OCI-LY3 (cell line): ENCODE measurements around the gene EXOC4.

Experiments used
- EZH2phosphoT487 ChIP-seq: fragments of 200-600 bp; shearing (Covaris generic); IDR thresholded peaks from 2 replicates; pipeline ENCODE4 v1.6.1; 2018; ENCODE audit warnings: antibody characterized with exemption, mixed run types, low read depth
- TF ChIP-seq, protein P1 (sequence below): fragments of 200-600, 300-600 bp; sonication (generic); IDR thresholded peaks from 2 replicates; pipeline ENCODE4 v1.5.1; 2014; ENCODE audit warnings: antibody characterized with exemption, low read length, low read depth

DNA sequence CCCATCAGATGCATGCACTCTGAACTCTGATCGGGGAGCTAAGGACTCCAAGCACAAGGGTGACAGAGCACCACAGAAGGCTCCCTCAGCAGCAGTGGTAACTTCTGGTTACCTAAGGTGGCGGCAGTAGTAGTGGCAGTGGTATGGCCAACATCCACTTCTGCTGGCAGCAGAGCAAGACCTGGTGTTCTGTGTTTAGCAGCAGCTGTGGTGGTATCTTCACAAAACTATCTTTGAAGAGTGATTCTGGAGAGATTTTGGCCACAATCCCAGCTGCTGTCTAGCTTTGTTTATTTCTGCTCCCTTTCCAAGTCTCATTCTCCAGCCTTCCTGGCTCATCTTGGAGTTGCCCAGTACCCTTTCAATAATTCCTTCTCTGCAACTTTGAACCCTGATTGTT is 771.9 kb downstream of the EXOC4 start:
- TF ChIP-seq, protein P1, sequence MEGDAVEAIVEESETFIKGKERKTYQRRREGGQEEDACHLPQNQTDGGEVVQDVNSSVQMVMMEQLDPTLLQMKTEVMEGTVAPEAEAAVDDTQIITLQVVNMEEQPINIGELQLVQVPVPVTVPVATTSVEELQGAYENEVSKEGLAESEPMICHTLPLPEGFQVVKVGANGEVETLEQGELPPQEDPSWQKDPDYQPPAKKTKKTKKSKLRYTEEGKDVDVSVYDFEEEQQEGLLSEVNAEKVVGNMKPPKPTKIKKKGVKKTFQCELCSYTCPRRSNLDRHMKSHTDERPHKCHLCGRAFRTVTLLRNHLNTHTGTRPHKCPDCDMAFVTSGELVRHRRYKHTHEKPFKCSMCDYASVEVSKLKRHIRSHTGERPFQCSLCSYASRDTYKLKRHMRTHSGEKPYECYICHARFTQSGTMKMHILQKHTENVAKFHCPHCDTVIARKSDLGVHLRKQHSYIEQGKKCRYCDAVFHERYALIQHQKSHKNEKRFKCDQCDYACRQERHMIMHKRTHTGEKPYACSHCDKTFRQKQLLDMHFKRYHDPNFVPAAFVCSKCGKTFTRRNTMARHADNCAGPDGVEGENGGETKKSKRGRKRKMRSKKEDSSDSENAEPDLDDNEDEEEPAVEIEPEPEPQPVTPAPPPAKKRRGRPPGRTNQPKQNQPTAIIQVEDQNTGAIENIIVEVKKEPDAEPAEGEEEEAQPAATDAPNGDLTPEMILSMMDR, result no peak
- no peak for TF ChIP-seq EZH2phosphoT487
